SU-DHL-6 (cell line): ENCODE measurements around the gene JMJD7.

Source experiments
- EZH2phosphoT487 ChIP-seq: fragments of 200-600 bp; sonication (generic), shearing (Covaris generic); conservative IDR thresholded peaks from 2 replicates; pipeline ENCODE4 v1.6.1; 2018; ENCODE audit warnings: mild to moderate bottlenecking, antibody characterized with exemption, low read length, moderate library complexity, mixed read lengths
- TF ChIP-seq, protein P1 (sequence below): fragments of 200-600 bp; sonication (generic); IDR thresholded peaks from one replicate; pipeline ENCODE4 v1.5.1; 2017; ENCODE audit warnings: antibody characterized with exemption, mild to moderate bottlenecking, low read length, moderate library complexity; ENCODE audit not compliant: insufficient read depth, poor library complexity, severe bottlenecking

GRCh38 chr15:41791547-41791937 is 36.4 kb upstream of the JMJD7 start:
- TF ChIP-seq, protein P1, sequence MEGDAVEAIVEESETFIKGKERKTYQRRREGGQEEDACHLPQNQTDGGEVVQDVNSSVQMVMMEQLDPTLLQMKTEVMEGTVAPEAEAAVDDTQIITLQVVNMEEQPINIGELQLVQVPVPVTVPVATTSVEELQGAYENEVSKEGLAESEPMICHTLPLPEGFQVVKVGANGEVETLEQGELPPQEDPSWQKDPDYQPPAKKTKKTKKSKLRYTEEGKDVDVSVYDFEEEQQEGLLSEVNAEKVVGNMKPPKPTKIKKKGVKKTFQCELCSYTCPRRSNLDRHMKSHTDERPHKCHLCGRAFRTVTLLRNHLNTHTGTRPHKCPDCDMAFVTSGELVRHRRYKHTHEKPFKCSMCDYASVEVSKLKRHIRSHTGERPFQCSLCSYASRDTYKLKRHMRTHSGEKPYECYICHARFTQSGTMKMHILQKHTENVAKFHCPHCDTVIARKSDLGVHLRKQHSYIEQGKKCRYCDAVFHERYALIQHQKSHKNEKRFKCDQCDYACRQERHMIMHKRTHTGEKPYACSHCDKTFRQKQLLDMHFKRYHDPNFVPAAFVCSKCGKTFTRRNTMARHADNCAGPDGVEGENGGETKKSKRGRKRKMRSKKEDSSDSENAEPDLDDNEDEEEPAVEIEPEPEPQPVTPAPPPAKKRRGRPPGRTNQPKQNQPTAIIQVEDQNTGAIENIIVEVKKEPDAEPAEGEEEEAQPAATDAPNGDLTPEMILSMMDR: no peak
- no peak for TF ChIP-seq EZH2phosphoT487
